NCI-H1105 (cell line): Measurements from ENCODE around the gene PSMD12.
"Not testable (repeated sequence)": the region's sequence is repeated elsewhere in the genome, so short reads cannot be mapped to it uniquely, and the experiment has no call there.

Experiments used
- DNase-seq: peaks from one replicate; lab custom pipeline; 2025; lab: John Stamatoyannopoulos, UW

The PSMD12 gene

DNA sequence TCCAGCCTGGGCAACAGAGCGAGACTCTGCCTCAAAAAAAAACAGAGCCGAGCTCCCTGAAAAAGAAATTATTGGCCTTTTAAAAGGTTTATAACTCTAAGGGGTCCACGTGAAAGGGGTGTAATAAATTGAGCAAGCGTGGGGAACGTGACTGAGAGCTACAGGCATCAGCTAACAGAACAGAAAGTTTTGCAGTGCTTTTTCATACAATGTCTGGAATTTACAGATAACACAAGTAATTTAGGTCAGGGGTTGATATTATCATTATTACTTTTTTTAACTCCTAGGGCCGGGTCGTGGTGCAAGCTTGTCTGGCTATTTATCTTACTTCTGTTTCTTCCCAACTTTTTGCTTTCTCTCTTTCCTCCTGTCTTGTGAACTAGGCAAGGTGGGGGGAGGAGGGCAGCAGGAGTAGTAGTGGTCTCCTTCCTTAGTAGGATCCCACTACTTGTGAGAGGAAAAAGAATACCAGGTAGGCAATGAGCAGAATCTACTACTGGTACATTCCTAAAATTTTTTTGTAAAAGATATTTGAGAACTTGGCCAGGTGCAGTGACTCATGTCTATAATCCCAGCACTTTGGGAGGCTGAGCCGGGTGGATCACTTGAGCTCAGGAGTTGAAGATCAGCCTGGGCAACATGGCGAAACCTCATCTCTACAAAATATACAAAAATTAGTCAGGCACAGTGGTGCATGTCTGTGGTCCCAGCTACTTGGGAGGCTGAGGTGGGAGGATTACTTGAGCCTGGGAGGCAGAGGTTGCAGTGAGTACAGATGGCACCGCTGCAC, 60.7 kb downstream of the PSMD12 start:
- DNase-seq, result not testable (repeated sequence)

DNA sequence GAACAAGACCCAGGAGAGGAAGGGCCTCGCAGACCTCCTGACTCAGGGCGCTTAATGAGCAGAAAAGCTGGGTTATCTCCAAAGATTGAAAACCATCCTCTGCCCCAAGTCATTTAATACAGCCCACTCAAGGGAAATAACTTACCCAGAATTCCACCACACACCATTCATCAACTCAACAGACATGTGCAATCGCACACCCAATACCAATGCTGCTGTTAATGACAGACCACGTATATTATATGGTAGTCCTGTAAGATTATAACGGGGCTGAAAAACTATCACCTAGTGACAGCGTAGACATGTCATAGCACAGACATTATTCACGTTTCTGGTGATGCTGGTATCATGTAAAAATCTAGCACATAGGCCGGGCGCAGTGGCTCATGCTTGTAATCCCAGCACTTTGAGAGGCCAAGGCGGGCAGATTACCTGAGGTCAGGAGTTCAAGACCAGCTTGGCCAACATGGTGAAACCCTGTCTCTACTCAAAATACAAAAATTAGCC, 68.9 kb downstream of the PSMD12 start:
- no peak for DNase-seq

DNA sequence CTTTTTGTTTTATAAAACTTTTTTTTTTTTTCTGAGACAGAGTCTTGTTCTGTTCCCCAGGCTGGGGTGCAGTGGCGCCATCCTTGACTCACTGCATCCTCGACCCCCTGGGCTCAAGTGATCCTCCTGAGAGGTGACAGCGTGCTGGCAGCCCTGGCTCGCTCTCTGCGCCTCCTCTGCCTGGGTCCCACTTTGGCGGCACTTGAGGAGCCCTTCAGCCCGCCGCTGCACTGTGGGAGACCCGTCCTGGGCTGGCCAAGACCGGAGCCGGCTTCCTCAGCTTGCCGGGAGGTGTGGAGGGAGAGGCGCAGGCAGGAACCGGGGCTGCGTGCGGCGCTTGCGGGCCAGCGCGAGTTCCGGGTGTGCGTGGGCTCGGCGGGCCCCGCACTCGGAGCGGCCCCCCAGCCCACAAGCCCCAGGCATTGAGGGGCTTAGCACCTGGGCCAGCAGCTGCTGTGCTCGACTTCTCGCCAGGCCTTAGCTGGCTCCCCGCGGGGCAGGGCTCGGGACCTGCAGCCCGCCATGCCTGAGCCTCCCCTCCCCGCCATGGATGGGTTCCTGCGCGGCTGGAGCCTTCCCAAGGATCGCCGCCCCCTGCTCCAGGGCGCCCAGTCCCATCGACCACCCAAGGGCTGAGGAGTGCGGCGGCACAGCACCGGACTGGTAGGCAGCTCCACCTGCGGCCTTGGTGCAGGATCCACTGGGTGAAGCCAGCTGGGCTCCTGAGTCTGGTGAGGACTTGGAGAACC, 71.8 kb downstream of the PSMD12 start:
- no peak for DNase-seq

DNA sequence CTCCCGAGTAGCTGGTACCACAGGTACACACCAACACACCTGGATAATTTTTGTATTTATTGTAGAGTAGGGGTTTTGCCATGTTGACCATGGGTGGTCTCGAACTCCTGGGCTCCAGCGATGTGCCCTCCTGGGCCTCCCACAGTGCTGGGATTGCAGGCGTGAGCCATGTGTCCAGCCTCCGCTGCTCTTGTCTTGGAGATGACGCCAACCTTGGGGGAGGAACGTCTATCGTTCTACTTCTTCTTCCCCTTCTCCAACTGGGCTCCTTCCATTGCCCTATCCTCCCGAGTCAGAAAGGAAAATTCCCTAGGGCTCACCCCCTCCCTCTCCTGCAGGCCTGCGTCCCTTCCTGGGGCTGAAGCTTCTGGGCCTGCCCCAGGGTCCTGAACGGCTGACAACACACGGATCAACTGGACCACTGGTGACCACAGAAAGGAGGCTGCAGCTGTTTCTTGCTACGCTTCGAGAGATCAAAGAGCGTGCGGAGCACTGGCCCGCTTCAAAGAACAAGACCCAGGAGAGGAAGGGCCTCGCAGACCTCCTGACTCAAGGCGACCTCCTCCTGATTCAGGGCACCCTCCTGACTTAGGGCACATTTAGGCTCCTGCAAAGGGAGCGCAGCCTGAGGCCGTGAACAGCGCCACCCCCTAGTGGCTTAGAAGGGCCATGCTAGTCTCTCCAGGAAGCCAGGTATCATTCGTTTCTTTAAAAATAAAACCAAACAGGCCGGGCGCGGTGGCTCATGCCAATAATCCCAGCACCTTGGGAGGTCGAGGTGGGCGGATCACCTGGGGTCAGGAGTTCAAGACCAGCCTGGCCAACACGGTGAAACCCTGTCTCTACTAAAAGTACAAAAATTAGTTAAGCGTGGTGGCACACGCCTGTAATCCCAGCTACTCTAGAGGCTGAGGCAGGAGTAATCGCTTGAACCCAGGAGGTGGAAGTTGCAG, 72.8 kb downstream of the PSMD12 start:
- DNase-seq, result no peak

DNA sequence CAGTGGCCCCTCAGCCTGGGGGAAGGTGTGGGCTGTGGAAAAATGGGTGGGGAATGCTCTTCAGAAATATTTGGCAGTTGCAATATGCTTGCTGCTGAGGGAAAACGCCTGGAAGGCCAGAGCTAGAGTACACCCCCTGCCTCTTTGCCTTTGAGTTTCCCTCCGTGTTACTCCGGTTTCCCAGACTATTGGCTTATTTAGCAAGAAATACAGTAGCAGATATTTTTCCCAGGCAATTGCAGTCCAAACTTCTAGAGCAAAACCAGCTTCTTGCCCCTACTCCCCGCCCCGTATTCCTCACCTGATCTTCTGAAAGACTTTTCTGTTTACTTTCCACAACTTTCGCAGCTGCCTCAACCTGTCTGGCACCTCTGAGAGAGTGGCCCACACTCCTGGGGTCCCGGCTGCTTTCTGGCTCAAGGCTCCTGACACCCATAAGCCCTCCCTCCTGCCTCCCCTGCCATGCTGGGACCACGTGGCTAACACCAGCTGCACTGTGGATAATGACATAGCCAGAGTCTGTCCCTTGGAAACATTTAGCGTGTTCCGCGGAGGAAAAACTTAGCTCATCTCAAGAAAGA, 75.6 kb downstream of the PSMD12 start:
- DNase-seq, result no peak

DNA sequence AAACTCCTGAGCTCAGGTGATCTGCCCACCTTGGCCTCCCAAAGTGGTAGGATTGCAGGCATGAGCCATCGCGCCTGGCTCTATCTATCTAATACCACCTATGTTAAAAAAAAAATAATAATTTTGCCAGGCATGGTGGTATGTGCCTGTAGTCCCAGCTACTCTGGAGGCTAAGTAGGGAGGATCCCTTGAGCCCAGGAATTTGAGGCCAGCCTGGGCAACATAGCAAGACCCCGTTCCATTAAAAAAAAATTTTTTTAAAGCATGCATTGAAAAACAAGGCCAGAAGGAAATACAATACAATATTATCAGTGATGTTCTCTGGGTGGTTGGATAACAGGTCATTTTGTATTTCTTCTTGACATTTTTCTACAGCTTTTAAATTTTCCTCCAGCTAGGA, 76.1 kb downstream of the PSMD12 start:
- no peak for DNase-seq

DNA sequence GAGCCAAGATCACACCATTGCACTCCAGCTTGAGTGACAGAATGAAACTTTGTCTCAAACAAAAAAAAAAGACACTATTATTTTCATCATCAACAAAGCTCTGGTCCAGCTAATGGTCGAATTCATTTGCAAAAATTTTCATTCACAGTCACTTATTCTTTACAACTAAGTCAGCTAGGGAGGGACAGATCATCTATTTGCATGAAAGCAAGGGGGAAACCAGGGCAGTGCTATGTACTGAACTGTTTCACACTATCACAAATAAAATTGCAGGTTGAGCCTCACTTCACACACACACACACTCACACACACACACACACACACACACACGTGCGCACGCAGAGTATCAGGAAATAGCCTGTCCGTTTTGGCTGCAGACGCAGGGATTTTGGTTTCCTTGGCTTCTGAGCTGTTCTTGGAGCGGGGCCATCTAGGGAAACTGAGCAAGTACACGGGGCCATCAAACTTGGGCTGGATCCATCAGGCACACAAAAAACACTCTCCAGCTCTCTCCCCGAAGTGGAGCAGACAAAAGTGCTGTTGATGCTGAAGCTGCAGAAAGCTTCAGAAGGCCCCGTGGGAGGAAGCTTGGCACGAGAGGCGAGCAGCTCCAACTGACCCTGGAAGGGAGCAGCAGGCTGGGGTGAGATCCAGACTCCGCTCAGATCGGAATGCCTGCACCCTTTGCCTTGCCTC, 77.0 kb downstream of the PSMD12 start:
- no peak for DNase-seq
